ENCODE measurements around the gene PLPPR2.
"Not testable (repeated sequence)": the region's sequence is repeated elsewhere in the genome, so short reads cannot be mapped to it uniquely, and the experiment has no call there.

Gene PLPPR2, protein sequence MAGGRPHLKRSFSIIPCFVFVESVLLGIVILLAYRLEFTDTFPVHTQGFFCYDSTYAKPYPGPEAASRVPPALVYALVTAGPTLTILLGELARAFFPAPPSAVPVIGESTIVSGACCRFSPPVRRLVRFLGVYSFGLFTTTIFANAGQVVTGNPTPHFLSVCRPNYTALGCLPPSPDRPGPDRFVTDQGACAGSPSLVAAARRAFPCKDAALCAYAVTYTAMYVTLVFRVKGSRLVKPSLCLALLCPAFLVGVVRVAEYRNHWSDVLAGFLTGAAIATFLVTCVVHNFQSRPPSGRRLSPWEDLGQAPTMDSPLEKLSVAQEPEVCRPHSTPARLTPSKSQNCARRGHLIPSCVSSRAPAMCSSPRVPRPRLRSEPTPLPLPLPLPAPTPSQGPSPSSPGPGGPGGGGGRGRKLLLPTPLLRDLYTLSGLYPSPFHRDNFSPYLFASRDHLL

DNA sequence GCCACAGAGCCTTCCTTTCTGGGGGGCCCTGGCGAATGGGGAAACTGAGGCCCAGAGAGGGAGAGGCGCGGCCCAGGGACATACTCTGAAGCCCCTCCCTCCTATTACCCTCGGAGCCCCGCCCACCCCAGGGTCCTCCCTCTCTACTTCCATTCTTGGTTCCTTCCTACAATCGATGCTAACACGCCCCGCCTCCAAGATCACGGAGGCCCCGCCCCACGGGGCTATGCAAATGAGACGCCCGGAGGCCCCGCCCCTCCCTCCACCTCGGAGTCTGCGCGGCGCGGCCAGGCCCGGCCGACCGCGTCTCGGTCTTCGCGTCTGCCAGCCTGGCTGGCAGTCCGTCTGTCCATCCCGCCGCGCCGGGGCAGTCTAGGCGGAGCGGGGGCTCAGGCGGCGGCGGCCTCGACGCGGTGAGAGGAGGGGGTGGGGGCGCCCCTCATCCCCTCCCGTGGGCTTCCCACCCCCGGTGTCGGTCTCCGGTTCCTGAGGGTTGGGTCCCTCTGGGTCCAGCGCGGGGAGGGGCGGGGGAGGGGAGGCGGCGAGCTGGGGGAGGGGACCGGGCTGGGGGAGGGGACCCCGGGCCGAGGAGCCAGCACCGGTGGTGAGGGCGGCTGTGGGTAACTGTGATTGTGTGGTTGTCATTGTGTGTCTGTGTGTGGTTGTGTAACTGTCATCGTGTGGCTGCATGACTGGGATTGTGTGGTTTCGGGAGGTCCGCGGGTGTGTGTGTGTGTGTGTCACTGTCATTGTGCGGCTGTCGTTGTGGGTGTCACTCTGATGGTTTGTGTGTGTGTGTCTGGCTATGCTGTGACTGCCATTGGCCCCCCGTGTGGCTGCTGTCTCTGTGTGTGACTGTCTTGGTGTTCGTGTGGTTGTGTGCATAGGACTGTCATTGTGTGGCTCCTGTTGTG lies at the start of gene PLPPR2:
TSS of gene PLPPR2 (plus strand) at position 273 of the 914 bp plus-strand sequence. CDS start 2,242 bp downstream, outside the sequence.
- peak; percentile 60 for DNase-seq

DNA sequence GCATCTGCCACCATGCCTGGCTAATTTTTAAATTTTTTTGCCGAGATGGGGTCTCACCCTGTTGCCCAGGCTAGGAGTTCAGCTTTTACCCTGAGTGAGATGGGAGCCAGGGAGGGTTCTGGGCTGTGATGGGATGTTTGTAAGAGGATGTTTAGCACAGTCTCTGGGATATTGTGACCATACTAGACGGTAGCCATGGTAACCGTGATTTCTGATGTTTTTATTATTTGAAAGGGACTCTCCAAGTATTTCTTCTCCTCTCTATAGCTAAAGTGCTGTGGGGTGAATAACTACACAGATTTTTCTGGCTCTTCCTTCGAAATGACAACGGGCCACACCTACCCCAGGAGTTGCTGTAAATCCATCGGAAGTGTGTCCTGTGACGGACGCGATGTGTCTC lies 48.9 kb upstream of the PLPPR2 start:
- no peak for DNase-seq

DNA sequence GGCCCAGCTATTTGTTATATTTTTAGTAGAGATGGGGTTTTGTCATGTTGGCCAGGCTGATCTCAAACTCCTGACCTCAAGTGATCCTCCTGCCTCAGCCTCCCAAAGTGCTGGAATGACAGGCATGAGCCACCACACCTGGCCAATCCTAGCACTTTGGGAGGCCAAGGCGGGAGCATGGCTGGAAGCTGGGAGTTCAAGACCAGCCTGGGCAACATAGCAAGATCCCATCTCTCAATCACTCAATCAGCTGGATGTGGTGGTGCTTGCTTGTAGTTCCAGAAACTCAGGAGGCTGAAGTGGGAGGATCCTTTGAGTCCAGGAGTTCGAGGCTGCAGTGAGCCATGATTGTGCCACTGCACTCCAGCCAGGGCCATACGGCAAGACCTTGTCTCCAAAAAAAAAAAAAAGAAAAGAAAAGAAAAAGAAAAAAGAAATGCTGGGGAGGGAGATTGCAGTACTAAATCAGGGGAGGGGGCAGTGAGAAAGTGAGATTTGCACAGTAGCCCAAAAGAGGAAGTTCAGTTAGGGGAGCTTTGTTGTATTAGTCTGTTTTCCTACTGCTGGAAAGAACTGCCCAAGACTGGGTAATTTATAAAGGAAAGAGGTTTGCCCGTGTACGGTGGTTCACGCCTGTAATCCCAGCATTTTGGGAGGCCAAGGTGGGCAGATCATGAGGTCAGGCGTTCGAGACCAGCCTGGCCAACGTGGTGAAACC lies 34.8 kb upstream of the PLPPR2 start:
- DNase-seq, result not testable (repeated sequence)

DNA sequence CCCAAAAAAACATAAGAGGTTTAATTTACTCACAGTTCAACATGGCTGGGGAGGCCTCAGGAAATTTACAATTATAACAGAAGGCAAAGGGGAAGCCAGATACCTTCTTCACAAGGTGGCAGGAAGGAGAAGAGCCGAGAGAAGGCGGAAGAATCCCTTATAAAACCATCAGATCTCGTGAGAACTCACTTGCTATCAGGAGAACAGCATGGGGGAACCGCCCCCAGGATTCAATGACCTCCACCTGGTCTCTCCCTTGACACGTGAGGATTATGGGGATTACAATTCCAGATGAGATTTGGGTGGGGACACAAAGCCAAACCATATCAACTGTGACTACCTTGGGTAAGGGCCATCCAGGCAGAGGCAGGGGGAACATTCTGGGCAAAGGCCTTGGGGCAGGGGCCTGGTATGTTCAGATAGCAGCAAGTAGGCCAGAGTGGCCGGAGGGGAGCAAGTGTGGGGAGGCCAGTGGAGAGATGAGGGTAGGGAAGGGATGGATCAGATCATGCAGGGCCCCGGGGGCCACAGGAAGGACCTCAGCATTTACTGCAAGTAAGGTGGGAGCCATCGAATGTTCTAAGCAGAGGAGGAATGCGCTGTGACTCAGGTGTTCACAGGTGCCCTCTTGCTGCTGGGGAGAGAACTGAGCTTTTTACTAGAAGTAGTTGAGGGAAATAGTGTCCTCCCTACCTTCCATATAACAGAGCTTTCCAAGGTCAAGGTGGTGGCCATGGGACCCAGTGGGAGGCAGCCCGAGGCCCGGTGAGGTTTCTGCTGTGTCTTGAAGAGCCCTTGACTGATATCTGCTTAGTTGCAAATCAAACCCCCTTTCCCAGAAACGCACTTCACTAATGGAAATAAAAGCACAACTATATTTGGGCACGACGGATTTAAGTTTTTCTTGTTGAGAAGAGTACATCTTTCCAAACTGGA lies 33.8 kb upstream of the PLPPR2 start:
- DNase-seq, result no peak

DNA sequence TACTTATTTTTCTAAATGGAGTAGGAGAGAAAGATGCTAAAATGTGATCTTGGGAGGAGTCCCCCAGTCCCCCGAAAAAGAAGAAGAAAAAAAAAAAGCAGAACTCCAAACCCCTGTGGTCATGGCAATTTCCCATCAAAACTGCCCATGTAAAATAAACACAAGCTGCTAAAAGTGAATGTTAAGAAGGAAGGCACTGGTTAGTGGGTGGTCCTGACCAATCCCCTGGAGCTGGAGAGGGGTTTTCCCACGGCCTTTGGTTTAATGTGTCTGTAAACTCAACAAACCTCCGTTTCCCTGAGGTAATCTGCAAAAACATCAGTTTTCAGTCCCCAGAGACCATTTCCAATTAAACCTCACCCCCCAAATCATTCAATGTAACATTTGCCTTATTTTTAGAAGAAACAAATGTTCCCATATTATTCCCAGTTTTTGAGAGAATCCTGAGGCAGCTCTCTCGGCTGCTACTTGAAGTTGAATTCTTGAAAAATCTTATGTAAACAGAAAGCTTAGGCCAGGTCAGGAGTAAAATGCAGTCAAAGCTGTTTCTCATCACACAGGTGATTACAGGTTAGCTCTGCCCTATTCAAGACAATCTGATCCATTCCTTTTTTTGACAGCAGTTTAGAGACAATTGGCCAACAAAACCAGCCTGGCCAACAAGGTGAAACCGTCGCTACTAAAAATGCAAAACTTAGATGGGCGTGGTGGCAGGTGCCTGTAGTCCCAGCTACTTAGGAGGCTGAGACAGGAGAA lies 32.8 kb upstream of the PLPPR2 start:
- no peak for DNase-seq

DNA sequence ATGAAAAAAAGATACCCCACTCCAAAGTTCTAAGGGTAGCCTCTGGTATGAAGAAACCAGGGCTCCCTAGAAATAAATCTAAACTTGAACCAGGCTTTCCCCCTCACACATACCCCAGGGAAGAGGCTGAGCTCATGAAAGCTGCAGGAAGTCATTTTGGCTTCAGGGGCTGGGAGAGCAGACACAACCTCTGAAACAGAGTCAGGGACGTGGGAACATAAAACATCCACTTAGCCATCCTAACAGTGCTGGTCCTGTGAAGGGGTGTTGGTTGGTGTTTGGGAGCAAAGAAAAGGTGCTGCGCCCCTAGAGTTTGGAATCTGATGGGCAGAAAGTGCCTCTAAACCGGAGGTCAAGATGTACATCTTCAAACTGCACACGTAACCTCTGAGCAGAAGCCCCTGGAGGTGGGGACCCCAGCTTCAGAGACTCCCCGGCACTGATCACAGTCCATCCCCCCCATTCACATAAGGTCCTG lies 31.6 kb upstream of the PLPPR2 start:
- no peak for DNase-seq

DNA sequence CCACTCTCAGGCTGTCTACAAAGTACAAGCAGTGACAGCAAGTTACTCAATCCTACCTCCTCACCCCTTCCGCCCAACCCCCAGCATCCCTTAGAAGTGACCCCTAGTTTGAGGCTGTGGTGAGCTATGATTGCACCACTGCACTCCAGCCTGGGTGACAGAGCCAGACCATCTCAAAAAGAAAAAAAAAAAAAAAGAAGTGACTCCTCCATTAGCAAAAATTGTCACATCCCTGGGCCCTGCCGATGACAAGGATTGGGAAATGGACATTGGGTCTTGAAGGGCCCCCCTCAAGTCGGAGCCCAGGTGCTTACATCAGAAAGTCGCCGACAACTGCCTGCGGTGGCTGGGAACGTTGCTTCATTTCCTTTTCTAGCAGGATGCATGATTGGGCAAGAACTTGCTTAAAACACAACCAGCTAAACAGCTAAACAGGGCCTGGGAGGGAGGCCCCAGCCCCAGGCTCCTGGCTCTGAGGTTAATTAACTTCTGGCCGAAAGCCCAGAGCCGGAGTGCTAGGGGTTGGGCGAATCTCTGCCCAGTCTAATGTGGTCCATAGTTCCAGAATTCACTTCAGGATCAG lies 31.1 kb upstream of the PLPPR2 start:
- DNase-seq, result peak; percentile 75

DNA sequence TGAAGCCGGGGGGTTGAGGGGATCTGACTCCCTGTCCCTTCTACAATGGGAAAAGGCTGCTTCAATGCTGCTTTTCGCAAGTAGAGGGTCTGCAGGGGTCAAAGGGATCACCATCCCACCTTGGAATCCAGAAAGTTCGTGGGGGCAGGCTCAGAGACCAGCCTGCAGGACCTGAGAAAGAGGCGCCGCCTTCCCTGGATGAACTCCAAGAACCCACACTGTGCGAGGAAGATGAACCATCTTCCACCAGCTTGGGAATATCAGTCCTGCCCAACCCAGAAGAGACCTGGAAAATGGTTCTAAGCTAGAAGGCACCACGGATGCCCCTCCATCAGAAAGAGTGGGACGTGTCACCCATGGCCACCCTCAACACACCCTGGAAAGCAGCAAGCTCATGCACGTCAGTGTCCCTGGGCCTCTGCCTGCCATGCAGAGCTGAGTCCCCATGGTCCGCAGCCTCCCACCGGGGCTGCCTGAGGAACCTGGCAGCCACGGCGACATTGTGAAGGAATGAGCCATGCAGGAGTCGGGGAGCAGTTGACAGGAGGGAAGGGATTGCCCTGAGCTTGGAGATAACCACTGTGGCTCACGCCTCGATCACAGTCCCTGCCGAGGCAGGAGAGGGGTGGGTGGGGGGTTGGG lies 30.4 kb upstream of the PLPPR2 start:
- DNase-seq, result no peak

DNA sequence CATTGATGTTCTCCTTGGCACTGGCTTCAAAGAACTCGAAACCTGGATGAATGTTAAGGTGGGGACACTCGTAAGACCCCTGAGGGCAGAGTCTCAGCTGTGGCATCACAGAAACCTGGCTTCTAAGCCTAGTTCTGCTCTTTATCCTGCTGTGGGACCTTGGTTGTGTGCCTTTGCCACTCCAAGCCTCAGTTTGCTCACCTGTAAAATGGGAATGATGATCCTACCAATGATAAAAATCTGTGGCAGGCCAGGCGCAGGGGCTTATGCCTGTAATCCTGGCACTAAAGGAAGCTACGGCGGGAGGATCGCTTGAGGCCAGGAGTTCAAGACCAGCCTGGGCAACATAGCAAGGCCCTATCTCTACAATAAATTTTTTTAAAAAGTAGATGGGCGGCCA lies 29.7 kb upstream of the PLPPR2 start:
- DNase-seq, result no peak

DNA sequence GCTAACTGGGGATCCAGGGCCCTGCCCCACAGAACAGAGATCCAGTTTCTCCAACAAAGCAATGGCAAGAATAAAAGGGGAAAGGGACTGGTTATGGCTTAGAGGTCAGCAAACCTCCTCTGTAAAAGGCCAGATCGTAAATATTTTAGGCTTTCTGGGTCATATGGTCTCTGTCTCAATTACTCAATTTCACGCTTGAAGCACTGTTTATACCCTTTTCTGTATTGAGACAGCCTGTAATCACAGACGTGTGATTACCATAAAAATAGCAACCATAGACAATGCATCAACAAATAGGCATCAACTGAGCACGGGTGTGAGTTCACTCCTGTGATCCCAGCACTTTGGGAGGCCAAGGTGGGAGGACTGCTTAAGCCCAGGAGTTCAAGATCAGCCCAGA lies 25.1 kb upstream of the PLPPR2 start:
- no peak for DNase-seq

DNA sequence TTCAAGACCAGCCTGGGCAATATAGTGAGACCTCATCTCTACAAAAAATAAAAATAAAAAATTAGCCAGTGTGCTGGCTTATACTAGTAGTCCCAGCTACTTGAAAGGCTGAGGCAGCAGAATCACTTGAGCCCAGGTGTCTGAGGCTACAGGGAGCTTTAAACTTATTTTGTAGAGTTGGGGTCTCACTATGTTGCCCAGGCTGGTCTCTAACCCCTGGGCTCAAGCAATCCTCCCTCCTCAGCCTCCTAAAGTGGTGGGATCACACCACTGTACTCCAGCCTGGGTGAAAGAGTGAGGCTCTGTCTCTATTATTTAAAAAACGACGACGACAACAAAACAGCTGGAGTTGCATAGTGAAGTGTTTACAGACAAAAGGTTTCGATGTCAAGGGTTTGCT lies 23.7 kb upstream of the PLPPR2 start:
- DNase-seq, result no peak

DNA sequence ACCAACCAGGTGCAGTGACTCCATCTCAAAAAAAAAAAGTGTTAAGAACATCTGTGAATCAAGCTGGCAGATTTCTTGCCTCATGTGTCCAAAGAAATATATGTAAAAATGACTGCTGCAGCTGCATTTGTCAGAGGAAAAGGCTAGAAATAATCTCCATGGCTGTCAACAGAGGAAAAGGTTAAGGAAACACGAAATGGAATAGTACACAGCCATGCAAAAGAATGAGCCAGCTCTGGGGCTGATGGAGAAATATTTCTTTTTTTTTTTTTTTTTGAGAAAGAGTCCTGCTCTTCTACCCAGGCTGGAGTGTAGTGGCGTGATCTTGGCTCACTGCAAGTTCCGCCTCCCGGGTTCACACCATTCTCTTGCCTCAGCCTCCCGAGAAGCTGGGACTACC lies 22.4 kb upstream of the PLPPR2 start:
- DNase-seq, result no peak

DNA sequence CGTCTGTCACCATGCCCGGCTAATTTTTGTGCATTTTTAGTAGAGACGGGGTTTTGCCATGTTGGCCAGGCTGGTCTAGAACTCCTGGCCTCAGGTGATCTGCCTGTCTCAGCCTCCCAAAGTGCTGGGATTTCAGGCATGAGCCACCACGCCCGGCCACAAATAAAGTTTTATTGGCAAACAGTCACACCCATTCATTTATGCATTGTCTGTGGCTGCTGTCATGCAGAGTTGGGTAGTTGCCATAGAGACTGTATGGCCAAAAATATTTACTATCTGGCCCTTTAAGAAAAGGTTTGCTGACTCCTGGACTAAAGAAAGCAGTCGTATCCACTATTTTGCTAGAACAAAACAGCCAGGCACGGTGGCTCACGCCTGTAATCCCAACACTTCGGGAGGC lies 21.4 kb upstream of the PLPPR2 start:
- not testable (repeated sequence) for DNase-seq

DNA sequence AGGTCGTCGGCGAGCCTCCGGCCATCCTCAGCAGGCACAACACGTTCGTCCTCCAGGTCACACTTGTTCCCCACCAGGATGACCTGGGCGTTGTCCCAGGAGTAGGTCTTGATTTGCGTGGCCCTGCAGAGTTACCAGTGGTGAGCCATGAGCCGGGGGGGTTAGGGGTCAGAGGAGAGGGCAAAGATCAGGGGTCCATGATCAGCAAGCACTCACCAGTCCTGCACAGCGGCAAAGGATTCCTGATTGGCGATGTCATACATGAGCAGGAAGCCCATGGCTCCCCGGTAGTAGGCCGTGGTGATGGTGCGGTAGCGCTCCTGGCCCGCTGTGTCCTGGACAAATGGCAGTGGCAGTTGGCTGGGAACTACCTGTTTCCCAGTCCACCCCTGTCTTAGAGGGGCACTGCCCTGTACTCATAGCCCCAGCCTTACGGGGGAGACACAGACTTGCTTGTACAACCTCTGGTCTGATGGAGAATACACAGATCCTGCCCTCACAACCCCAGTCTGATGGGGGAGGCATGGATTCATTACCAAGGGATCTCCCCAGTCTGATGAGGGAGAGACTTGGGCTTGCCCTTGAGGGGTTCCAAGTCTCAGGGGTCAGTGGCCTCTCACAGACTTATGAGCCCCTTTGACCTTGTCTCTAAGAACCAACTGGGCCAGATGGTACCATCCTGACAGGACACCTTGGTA lies 19.6 kb upstream of the PLPPR2 start:
- no peak for DNase-seq

DNA sequence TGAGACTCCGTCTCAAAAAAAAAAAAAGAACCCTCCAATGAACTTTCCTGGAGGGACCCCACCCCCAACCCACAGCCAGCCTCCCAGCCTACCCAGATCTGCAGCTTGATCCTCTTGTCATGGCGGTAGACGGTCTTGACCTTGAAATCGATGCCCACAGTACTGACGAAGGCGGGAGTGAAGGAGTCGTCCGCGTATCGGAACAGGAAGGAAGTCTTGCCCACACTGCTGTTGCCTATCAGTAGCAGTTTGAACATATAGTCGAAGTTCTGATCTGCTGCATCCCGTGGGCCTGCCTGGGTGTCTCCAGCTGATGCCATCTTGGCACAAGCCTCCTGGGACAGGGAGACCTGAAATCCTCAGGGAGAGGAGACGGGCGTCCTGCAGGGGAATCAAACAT lies 18.2 kb upstream of the PLPPR2 start:
- DNase-seq, result no peak

DNA sequence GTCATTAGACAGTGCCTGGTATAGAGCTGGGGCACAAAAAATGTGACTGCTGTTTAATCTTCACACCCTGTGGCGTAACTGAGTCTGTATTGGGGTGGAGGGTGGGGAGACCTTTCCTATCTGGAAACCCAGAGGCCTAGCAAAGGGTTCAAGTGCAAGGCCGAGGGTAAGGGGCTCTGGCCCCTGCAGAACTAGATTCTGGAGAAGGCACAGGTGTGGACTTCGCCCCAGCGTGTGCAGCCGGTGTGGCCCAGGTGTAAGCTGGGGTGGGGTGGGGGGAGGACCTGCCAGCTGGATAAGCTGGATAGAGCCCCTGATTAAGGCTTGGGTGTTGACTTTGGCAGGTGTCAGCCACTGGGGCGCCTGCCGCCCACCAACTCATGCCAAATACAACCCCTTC lies 17.1 kb upstream of the PLPPR2 start:
- no peak for DNase-seq

DNA sequence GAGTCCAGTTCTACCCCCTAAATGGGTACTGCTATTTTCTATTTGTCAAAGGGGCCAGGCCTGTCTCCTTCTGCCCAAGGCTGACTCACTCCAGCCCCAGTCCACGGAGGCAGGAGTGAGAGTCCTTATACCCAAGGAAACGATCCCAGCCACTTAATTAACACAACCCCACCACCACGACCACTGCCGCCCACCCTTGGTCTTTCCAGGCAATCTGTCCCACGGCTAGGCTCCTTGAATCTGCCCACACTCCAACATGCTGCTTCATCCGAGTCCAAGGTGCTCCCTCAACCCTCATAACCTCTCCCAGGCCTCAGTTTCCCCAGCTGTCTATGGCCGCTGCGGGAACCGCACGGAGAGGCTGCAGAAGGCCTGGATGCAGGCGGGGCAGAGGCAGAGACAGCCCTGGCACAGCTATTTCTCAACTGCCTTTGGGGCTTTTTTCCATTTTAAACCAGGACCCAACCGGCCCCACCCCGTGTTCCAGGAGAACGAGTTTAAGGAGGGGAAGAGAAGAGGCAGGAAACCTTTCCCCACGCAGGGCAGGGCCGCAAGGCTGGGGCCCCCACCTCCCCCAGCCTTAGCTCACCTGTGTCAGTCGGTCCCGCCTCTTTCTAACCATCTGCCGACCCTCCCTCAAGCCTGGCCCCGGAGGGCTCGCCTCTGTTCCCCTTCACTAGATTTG lies 16.5 kb upstream of the PLPPR2 start:
- no peak for DNase-seq

DNA sequence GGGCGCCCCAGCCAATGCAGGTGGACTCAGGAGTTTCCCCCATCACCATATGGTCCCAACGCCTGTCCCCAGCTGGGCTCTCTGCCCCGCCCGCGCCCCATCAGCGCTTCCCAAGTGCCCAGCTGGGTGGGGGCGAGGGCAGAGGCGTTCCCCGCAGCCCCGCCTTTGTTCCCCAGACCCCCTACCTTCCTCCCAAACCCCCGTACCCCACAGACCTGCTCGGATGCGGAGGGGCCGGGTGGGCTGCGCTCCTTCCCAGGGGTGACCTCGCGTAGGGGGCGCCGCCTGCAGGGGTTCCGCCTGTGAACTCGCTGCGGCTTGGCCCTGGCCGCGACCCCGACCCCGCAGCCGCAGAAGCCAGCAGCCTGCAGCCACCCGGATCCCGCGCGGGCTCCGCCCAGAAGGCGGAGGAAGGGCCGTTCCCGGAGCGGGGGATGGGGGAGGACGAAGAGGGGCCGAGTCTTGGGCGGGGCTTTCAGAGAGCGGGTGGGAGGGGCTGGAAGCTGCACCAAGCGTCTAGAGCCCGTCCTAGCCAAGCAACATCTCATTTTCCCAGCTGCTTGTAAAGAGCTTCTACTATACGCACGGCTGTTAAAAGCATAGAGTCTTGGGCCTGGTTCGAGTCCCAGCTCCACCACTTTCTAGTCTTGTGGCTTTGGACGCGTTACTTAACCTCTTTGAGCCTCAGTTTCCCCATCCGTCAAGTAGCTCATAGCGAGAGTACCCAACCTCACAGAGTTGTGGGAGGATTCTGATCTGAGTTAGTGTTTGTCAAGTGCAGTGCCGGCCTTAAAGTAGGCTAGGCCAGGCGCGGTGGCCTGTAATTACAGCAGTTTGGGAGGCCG lies 15.8 kb upstream of the PLPPR2 start, which contains the start of gene RAB3D:
TSS of gene RAB3D (minus strand) at position 404 of the 845 bp plus-strand sequence. CDS start 2,258 bp downstream, outside the sequence.
- peak; percentile 73 for DNase-seq
